ENCODE results near the gene PITPNM3.

DNA sequence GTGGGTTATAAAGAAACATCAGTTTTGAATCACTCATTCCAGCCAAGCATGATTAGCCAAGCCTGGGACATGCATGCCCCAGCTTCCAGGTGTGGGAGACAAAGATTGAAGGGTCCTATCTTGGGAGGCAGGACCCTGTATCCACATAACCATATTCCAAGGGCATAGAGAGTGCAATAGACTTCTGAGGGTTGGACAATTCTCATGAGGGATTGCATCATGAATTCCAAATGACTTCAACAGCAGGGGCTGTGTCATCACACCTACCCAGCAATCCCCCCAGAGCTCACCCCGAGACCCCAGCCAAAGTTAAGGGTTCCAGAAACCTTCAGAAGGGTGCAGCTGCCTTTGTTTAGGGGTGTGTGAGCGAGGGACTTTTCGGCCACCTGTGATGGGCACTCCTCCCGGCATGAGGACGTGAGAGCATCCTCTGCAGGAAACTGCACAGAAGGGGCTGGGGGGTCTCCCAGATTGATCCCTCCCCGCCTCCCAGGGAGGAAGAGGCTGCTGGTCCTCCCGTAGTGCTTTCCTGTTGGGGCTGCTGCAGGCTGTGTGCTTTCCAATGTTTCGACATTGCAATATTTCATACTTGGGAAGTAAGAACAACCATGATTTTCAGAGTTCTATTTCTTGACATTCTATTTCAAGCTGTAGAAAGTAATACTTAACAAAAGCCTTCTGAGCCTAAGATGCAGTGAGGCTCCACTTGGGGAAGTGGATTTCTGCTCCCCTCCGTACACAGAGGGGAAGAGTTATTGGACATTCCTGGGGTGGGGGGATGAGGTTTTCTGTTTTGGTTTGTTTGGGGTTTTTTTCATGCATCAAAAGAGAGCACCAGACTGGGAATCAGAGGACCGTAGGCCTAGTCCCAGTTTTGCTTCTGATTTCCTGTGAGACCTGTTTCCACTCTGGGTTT, 13.3 kb upstream of the PITPNM3 start:
- no peak for TF ChIP-seq ZNF326 (CRISPR knock-in tag; IDR thresholded peaks at IDR 0.05; ENCODE audit: borderline replicate concordance)
- TF ChIP-seq, protein P1, sequence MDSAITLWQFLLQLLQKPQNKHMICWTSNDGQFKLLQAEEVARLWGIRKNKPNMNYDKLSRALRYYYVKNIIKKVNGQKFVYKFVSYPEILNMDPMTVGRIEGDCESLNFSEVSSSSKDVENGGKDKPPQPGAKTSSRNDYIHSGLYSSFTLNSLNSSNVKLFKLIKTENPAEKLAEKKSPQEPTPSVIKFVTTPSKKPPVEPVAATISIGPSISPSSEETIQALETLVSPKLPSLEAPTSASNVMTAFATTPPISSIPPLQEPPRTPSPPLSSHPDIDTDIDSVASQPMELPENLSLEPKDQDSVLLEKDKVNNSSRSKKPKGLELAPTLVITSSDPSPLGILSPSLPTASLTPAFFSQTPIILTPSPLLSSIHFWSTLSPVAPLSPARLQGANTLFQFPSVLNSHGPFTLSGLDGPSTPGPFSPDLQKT (CRISPR knock-in tag; IDR thresholded peaks at IDR 0.05; ENCODE audit: borderline replicate concordance), result no peak
- no peak for TF ChIP-seq JUND (CRISPR knock-in tag; IDR thresholded peaks at IDR 0.05)
- TF ChIP-seq MTF1 (CRISPR knock-in tag; IDR thresholded peaks at IDR 0.05), result no peak
- no peak for TF ChIP-seq RNF2 (conservative IDR thresholded peaks at IDR 0.05; ENCODE audit: low read depth)
- no peak for TF ChIP-seq POLR2A (IDR thresholded peaks at IDR 0.05; ENCODE audit: insufficient read depth in 1 of 2, low read depth in 2 of 2, low read length in 2 of 2)
- TF ChIP-seq, protein P2, sequence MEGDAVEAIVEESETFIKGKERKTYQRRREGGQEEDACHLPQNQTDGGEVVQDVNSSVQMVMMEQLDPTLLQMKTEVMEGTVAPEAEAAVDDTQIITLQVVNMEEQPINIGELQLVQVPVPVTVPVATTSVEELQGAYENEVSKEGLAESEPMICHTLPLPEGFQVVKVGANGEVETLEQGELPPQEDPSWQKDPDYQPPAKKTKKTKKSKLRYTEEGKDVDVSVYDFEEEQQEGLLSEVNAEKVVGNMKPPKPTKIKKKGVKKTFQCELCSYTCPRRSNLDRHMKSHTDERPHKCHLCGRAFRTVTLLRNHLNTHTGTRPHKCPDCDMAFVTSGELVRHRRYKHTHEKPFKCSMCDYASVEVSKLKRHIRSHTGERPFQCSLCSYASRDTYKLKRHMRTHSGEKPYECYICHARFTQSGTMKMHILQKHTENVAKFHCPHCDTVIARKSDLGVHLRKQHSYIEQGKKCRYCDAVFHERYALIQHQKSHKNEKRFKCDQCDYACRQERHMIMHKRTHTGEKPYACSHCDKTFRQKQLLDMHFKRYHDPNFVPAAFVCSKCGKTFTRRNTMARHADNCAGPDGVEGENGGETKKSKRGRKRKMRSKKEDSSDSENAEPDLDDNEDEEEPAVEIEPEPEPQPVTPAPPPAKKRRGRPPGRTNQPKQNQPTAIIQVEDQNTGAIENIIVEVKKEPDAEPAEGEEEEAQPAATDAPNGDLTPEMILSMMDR (CRISPR knock-in tag; IDR thresholded peaks at IDR 0.05), result no peak
- TF ChIP-seq ZNF839 (CRISPR knock-in tag; IDR thresholded peaks at IDR 0.05; ENCODE audit: borderline replicate concordance), result no peak
- no peak for TF ChIP-seq TBL1XR1 (IDR thresholded peaks at IDR 0.05; ENCODE audit: borderline replicate concordance, low read length, partially characterized antibody)
- TF ChIP-seq HDAC1 (CRISPR knock-in tag; IDR thresholded peaks at IDR 0.05), result no peak
- TF ChIP-seq POLR2AphosphoS5 (IDR thresholded peaks at IDR 0.05; ENCODE audit: low read depth, low read length), result no peak
- TF ChIP-seq, protein P3, sequence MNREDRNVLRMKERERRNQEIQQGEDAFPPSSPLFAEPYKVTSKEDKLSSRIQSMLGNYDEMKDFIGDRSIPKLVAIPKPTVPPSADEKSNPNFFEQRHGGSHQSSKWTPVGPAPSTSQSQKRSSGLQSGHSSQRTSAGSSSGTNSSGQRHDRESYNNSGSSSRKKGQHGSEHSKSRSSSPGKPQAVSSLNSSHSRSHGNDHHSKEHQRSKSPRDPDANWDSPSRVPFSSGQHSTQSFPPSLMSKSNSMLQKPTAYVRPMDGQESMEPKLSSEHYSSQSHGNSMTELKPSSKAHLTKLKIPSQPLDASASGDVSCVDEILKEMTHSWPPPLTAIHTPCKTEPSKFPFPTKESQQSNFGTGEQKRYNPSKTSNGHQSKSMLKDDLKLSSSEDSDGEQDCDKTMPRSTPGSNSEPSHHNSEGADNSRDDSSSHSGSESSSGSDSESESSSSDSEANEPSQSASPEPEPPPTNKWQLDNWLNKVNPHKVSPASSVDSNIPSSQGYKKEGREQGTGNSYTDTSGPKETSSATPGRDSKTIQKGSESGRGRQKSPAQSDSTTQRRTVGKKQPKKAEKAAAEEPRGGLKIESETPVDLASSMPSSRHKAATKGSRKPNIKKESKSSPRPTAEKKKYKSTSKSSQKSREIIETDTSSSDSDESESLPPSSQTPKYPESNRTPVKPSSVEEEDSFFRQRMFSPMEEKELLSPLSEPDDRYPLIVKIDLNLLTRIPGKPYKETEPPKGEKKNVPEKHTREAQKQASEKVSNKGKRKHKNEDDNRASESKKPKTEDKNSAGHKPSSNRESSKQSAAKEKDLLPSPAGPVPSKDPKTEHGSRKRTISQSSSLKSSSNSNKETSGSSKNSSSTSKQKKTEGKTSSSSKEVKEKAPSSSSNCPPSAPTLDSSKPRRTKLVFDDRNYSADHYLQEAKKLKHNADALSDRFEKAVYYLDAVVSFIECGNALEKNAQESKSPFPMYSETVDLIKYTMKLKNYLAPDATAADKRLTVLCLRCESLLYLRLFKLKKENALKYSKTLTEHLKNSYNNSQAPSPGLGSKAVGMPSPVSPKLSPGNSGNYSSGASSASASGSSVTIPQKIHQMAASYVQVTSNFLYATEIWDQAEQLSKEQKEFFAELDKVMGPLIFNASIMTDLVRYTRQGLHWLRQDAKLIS (CRISPR knock-in tag; IDR thresholded peaks at IDR 0.05), result no peak

All from HepG2 (cell line).